ENCODE results near the gene PNPLA1. TPM values are rescaled to one million over a fixed set of nuclear protein-coding genes. Genes with fewer than 3 reads are reported as not detected.

PNPLA1 gene
- polyA plus RNA-seq, 3 donors: 3.5 to 3.9 (median 3.8) TPM

GRCh38 chr6:36308514-36308913 is 38.7 kb downstream of the PNPLA1 start:
- Histone ChIP-seq H3K4me3 (replicated peaks in 1 of 3; ENCODE audit: low read depth in 2 of 3, low read length in 3 of 3) (no peak overlapping the region), H3K27me3 (ENCODE audit: control insufficient read depth in 2 of 2, insufficient read depth in 2 of 2, low read length in 2 of 2) (no peaks in the 10 kb centered on the region), H4K20me1 (ENCODE audit: insufficient read depth, low read length) (no peaks in the 10 kb centered on the region), H3K4me1 (ENCODE audit: control insufficient read depth in 1 of 2, insufficient read depth in 2 of 2, low read length in 2 of 2) (peaks cover 14% of the 10 kb centered on the region in 2 donors), H2AFZ (ENCODE audit: insufficient read depth, low read depth, low read length, poor library complexity, severe bottlenecking) (no peak overlapping the region), H3K4me2 (replicated peaks; ENCODE audit: extremely low read depth, low read length, poor library complexity, severe bottlenecking) (no peak overlapping the region), H3K36me3 (replicated peaks in 1 of 2; ENCODE audit: control insufficient read depth in 1 of 2, insufficient read depth in 2 of 2, low read length in 2 of 2) (peaks cover 28 to 63% of the 10 kb centered on the region in 2 donors), H3K27ac (ENCODE audit: low read depth in 1 of 2, low read length in 2 of 2) (no peak overlapping the region), H3K9ac (ENCODE audit: insufficient read depth, low read length, poor library complexity, severe bottlenecking) (no peak overlapping the region), H3K9me3 (replicated peaks in 1 of 2; ENCODE audit: control insufficient read depth in 1 of 2, insufficient read depth in 1 of 2, low read length in 2 of 2) (no peaks in the 10 kb centered on the region), H3K79me2 (ENCODE audit: insufficient read depth, low read length) (no peaks in the 10 kb centered on the region)
- Mint-ChIP-seq H3K36me3 (peaks cover 64 to 78% of the 10 kb centered on the region in 2 donors), H3K9me3 (peaks cover 0 to 7% (median 3%) of the 10 kb centered on the region in 7 donors), H3K4me3 (no peak overlapping the region), H3K4me1 (peaks cover 18% of the 10 kb centered on the region), H3K27ac (no peak overlapping the region), H3K27me3 (ENCODE audit: low read depth in 3 of 3) (peaks cover 2 to 9% (median 4%) of the 10 kb centered on the region in 3 donors)
- DNase-seq: no peak
- no peak for TF ChIP-seq CTCF (IDR thresholded peaks at IDR 0.05)
- 100% methylated on average over 2 of the region's 5 CpGs for WGBS (ENCODE audit: insufficient coverage)
- intact Hi-C loops (cut with micrococcal nuclease): no loop called here

GRCh38 chr6:36309203-36309602 is 39.3 kb downstream of the PNPLA1 start:
- H3K9ac ChIP-seq (ENCODE audit: insufficient read depth, low read length, poor library complexity, severe bottlenecking): no peak overlapping the region
- peaks cover 2 to 9% (median 6%) of the 10 kb centered on the region in 3 donors for H3K27me3 Mint-ChIP-seq (ENCODE audit: low read depth in 3 of 3)
- no peak for TF ChIP-seq CTCF (IDR thresholded peaks at IDR 0.05)
- WGBS (ENCODE audit: insufficient coverage): 98% methylated on average over 5 of the region's 7 CpGs
- peaks cover 20% of the 10 kb centered on the region for H3K4me1 Mint-ChIP-seq
- H3K27ac Mint-ChIP-seq: no peak overlapping the region
- DNase-seq: no peak
- H3K4me2 ChIP-seq (replicated peaks; ENCODE audit: extremely low read depth, low read length, poor library complexity, severe bottlenecking): no peak overlapping the region
- H3K79me2 ChIP-seq (ENCODE audit: insufficient read depth, low read length): no peaks in the 10 kb centered on the region
- intact Hi-C loops (cut with micrococcal nuclease): no loop called here
- peaks cover 60 to 74% of the 10 kb centered on the region in 2 donors for H3K36me3 Mint-ChIP-seq
- no peak overlapping the region for H2AFZ ChIP-seq (ENCODE audit: insufficient read depth, low read depth, low read length, poor library complexity, severe bottlenecking)
- H3K27me3 ChIP-seq (ENCODE audit: control insufficient read depth in 2 of 2, insufficient read depth in 2 of 2, low read length in 2 of 2): no peaks in the 10 kb centered on the region
- H3K4me1 ChIP-seq (ENCODE audit: control insufficient read depth in 1 of 2, insufficient read depth in 2 of 2, low read length in 2 of 2): peaks cover 14 to 15% of the 10 kb centered on the region in 2 donors
- H3K4me3 Mint-ChIP-seq: no peak overlapping the region
- peaks cover 0 to 7% (median 3%) of the 10 kb centered on the region in 7 donors for H3K9me3 Mint-ChIP-seq
- peaks cover 28 to 59% of the 10 kb centered on the region in 2 donors for H3K36me3 ChIP-seq (replicated peaks in 1 of 2; ENCODE audit: control insufficient read depth in 1 of 2, insufficient read depth in 2 of 2, low read length in 2 of 2)
- H3K4me3 ChIP-seq (replicated peaks in 1 of 3; ENCODE audit: low read depth in 2 of 3, low read length in 3 of 3): no peak overlapping the region
- no peaks in the 10 kb centered on the region for H3K9me3 ChIP-seq (replicated peaks in 1 of 2; ENCODE audit: control insufficient read depth in 1 of 2, insufficient read depth in 1 of 2, low read length in 2 of 2)
- H4K20me1 ChIP-seq (ENCODE audit: insufficient read depth, low read length): no peaks in the 10 kb centered on the region
- H3K27ac ChIP-seq (ENCODE audit: low read depth in 1 of 2, low read length in 2 of 2): no peak overlapping the region

All from CD14-positive monocyte (primary cell).